ENCODE results near the gene GDI1.

DNA sequence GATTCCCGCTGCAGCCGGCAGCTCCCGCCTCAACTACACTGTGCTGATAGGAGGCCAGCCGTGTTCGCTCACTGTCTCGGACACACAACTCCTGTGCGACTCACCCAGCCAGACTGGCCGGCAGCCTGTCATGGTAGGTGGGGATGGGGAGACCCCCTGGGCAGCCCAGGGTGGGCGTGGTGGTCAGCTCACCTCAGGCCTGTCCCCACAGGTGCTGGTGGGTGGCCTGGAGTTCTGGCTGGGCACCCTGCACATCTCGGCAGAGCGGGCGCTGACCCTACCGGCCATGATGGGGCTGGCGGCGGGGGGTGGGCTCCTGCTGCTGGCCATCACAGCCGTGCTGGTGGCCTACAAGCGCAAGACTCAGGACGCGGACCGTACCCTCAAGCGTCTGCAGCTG, 30.6 kb downstream of the GDI1 start:
- TF ChIP-seq KDM4A (IDR thresholded peaks at IDR 0.05; ENCODE audit: low read depth, low read length, severe bottlenecking): no peak
- TF ChIP-seq RXRA (IDR thresholded peaks at IDR 0.05; ENCODE audit: insufficient read depth, low read depth, low read length): no peak
- TF ChIP-seq SP1 (IDR thresholded peaks at IDR 0.05; ENCODE audit: low read depth, low read length): no peak

Measured in H1 (cell line).